ENCODE data around the gene SSUH2.

The SSUH2 gene

DNA sequence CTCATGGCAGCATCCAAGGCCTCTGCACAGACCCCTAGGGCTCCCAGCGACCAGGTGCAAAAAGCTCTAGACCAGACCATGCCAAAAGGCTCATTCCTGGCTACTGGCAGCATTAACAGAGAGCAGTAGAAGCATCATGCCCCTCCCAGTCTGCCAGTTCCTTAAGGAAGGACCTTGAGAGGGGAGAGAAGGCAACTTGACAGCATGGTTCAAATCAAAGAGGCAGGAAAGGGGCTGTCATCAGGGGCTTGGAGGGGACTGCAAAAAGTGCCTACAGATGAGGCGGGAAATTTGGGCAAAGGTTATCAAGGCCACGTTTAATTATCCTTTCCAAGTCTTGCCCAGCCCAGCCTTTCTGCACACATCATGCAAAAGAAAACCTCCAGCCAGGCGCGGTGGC, 64.7 kb downstream of the SSUH2 start (continued):
- TF ChIP-seq, protein P1, sequence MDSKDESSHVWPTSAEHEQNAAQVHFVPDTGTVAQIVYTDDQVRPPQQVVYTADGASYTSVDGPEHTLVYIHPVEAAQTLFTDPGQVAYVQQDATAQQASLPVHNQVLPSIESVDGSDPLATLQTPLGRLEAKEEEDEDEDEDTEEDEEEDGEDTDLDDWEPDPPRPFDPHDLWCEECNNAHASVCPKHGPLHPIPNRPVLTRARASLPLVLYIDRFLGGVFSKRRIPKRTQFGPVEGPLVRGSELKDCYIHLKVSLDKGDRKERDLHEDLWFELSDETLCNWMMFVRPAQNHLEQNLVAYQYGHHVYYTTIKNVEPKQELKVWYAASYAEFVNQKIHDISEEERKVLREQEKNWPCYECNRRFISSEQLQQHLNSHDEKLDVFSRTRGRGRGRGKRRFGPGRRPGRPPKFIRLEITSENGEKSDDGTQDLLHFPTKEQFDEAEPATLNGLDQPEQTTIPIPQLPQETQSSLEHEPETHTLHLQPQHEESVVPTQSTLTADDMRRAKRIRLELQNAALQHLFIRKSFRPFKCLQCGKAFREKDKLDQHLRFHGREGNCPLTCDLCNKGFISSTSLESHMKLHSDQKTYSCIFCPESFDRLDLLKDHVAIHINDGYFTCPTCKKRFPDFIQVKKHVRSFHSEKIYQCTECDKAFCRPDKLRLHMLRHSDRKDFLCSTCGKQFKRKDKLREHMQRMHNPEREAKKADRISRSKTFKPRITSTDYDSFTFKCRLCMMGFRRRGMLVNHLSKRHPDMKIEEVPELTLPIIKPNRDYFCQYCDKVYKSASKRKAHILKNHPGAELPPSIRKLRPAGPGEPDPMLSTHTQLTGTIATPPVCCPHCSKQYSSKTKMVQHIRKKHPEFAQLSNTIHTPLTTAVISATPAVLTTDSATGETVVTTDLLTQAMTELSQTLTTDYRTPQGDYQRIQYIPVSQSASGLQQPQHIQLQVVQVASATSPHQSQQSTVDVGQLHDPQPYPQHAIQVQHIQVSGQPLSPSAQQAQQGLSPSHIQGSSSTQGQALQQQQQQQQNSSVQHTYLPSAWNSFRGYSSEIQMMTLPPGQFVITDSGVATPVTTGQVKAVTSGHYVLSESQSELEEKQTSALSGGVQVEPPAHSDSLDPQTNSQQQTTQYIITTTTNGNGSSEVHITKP (tag by site-specific recombination; IDR thresholded peaks at IDR 0.05), result no peak
- TF ChIP-seq ZNF530 (tag by site-specific recombination; IDR thresholded peaks at IDR 0.05; ENCODE audit: low read depth) (no peak), ZNF560 (tag by site-specific recombination; IDR thresholded peaks at IDR 0.05; ENCODE audit: borderline replicate concordance) (no peak)

DNA sequence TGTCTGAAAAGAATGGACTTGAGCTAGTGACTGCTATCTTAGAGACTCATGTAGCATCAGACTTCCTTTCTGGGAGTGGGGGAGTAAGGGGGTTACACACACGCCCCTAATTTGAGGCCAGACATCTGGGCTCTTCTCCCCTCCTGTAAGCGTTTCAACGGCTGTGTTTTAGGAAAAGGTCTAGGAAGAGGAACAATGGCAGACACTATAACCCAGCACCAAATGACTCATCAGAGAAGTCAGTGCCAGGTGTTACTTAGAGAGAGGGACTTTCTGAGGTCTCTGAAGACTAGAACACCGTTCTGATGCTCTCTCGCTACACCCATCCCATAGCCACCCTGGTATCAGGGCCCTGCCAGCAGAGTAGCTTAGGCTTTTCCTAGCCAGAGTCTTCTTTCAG, 65.5 kb downstream of the SSUH2 start:
- Histone ChIP-seq H3K9me3 (ENCODE audit: control insufficient read depth, insufficient read depth, low read depth, low read length) (no peaks in the 10 kb centered on the region), H3K36me3 (ENCODE audit: control insufficient read depth in 2 of 2, insufficient read depth in 1 of 2, low read length in 2 of 2) (no peaks in the 10 kb centered on the region), H3K4me3 (ENCODE audit: low read depth, low read length) (no peak overlapping the region), H3K4me1 (ENCODE audit: control insufficient read depth, insufficient read depth, low read length) (no peaks in the 10 kb centered on the region), H3K27ac (ENCODE audit: extremely low read depth, low read depth, low read length) (no peak overlapping the region)
- POLR2A ChIA-PET, result no interaction called here
- TF ChIP-seq ZNF423 (tag by site-specific recombination; IDR thresholded peaks at IDR 0.05), result no peak
- TF ChIP-seq, protein P2, sequence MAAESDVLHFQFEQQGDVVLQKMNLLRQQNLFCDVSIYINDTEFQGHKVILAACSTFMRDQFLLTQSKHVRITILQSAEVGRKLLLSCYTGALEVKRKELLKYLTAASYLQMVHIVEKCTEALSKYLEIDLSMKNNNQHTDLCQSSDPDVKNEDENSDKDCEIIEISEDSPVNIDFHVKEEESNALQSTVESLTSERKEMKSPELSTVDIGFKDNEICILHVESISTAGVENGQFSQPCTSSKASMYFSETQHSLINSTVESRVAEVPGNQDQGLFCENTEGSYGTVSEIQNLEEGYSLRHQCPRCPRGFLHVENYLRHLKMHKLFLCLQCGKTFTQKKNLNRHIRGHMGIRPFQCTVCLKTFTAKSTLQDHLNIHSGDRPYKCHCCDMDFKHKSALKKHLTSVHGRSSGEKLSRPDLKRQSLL (tag by site-specific recombination; IDR thresholded peaks at IDR 0.05), result no peak
- TF ChIP-seq SCRT2 (tag by site-specific recombination; IDR thresholded peaks at IDR 0.05), result no peak
- no peak for TF ChIP-seq ZNF776 (tag by site-specific recombination; IDR thresholded peaks at IDR 0.05; ENCODE audit: borderline replicate concordance)
- TF ChIP-seq ZNF324 (tag by site-specific recombination; IDR thresholded peaks at IDR 0.05), result no peak
- CTCF ChIA-PET, result no interaction called here

DNA sequence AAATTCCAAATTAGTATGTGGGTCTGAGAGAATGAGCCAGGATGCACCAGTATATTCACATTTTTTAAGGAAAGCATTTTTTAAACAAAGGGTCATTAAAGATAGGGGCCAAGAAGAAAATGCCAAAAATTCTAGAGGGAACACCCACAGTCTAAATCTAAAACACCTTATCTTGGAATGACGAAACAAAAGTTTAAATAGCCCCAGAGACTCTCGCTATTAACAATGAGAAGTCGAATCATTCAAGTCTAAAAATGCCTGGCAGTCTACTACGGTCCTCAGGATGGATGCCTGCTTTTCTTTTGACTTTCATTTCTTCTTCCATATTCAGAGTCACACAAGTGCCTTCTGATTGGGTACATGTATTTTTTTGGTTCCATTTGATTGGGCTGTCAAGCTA, 66.3 kb downstream of the SSUH2 start:
- no peak overlapping the region for H3K27ac ChIP-seq (ENCODE audit: extremely low read depth, low read depth, low read length)
- ChIA-PET CTCF (no interaction called here), POLR2A (no interaction called here)
- TF ChIP-seq IKZF3 (tag by site-specific recombination; IDR thresholded peaks at IDR 0.05), result no peak
- no peak for TF ChIP-seq ZNF133 (tag by site-specific recombination; IDR thresholded peaks at IDR 0.05)
- no peaks in the 10 kb centered on the region for H3K9me3 ChIP-seq (ENCODE audit: control insufficient read depth, insufficient read depth, low read depth, low read length)
- H3K36me3 ChIP-seq (ENCODE audit: control insufficient read depth in 2 of 2, insufficient read depth in 1 of 2, low read length in 2 of 2), result peaks cover 0 to 1% of the 10 kb centered on the region in 2 experiments; a peak in 1 of 3 replicates
- no peak overlapping the region for H3K4me3 ChIP-seq (ENCODE audit: low read depth, low read length)
- no peaks in the 10 kb centered on the region for H3K4me1 ChIP-seq (ENCODE audit: control insufficient read depth, insufficient read depth, low read length)

DNA sequence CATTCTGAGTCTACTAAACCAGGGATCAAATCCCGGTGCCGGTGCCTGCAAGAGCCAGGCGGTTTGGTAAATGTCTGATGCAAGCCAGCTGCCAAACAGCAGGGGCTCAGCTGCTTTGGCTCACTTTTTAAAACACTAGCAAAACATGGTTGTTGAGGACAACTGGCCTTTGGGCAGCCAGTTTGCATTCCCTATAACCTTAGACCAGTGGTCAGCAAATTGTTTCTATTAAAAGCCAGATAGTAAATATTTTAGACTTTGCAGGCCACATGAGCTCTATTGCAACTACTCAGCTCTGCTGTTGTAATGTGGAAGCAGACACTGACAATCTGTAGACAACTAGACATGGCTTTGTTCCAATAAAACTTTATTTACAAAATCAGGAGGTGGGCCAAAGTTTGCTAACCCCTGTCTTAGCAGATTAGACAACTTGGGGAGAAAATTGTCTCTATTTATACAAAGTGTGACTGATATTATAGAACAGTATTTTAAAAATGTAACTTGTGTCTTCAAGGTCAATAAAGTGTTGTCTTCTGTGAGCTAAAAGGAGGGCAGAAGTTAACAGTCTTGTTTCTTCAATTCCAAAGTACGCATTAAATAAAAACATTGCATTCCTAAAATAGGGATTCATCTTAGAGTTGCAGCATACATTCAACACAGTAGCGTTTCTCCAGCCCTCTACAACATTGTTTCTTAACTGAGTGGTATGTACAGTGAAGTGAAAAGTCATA, 67.6 kb downstream of the SSUH2 start:
- H3K9me3 ChIP-seq (ENCODE audit: control insufficient read depth, insufficient read depth, low read depth, low read length), result no peaks in the 10 kb centered on the region
- ChIA-PET CTCF (interaction anchor here (0.6 kb wide), 1 partner anchor 448 kb away, joined by 3 read pairs; no protein-coding TSS in a partner anchor), POLR2A (no interaction called here)
- H3K4me3 ChIP-seq (ENCODE audit: low read depth, low read length), result no peak overlapping the region
- H3K27ac ChIP-seq (ENCODE audit: extremely low read depth, low read depth, low read length), result no peak overlapping the region
- H3K4me1 ChIP-seq (ENCODE audit: control insufficient read depth, insufficient read depth, low read length), result no peaks in the 10 kb centered on the region
- H3K36me3 ChIP-seq (ENCODE audit: control insufficient read depth in 2 of 2, insufficient read depth in 1 of 2, low read length in 2 of 2), result peaks cover 0 to 5% of the 10 kb centered on the region in 2 experiments; a peak in 1 of 3 replicates
- TF ChIP-seq SCRT2 (tag by site-specific recombination; IDR thresholded peaks at IDR 0.05), result no peak
- no peak for TF ChIP-seq SP3 (tag by site-specific recombination; IDR thresholded peaks at IDR 0.05)
- no peak for TF ChIP-seq ZNF48 (tag by site-specific recombination; IDR thresholded peaks at IDR 0.05)
- TF ChIP-seq, protein P3, sequence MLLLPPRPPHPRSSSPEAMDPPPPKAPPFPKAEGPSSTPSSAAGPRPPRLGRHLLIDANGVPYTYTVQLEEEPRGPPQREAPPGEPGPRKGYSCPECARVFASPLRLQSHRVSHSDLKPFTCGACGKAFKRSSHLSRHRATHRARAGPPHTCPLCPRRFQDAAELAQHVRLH (tag by site-specific recombination; IDR thresholded peaks at IDR 0.05), result no peak
- TF ChIP-seq, protein P4, sequence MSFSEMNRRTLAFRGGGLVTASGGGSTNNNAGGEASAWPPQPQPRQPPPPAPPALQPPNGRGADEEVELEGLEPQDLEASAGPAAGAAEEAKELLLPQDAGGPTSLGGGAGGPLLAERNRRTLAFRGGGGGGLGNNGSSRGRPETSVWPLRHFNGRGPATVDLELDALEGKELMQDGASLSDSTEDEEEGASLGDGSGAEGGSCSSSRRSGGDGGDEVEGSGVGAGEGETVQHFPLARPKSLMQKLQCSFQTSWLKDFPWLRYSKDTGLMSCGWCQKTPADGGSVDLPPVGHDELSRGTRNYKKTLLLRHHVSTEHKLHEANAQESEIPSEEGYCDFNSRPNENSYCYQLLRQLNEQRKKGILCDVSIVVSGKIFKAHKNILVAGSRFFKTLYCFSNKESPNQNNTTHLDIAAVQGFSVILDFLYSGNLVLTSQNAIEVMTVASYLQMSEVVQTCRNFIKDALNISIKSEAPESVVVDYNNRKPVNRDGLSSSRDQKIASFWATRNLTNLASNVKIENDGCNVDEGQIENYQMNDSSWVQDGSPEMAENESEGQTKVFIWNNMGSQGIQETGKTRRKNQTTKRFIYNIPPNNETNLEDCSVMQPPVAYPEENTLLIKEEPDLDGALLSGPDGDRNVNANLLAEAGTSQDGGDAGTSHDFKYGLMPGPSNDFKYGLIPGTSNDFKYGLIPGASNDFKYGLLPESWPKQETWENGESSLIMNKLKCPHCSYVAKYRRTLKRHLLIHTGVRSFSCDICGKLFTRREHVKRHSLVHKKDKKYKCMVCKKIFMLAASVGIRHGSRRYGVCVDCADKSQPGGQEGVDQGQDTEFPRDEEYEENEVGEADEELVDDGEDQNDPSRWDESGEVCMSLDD (tag by site-specific recombination; IDR thresholded peaks at IDR 0.05), result no peak
- no peak for TF ChIP-seq ZFP3 (tag by site-specific recombination; IDR thresholded peaks at IDR 0.05; ENCODE audit: low read depth)

All from HEK293 (cell line).